HEK293 (cell line): ENCODE data around the gene CAMK2N1.

ENCODE experiments used
- BCL6B ChIP-seq: fragments of 450-650 bp; formaldehyde crosslinking; IDR thresholded peaks from 2 replicates; pipeline ENCODE4 v1.5.1; 2017; ENCODE audit warnings: missing biosample characterization, missing genetic modification characterization
- EGR2 ChIP-seq: fragments of 450-650 bp; formaldehyde crosslinking; IDR thresholded peaks from 2 replicates; pipeline ENCODE4 v1.5.1; 2016; ENCODE audit warnings: low read depth, missing biosample characterization, missing genetic modification characterization
- GLIS2 ChIP-seq: fragments of 450-650 bp; formaldehyde crosslinking; IDR thresholded peaks from 2 replicates; pipeline ENCODE4 v1.5.1; 2016; ENCODE audit warnings: missing biosample characterization, missing genetic modification characterization
- HIC1 ChIP-seq: fragments of 450-650 bp; formaldehyde crosslinking; IDR thresholded peaks from 2 replicates; pipeline ENCODE4 v1.5.1; 2016; ENCODE audit warnings: missing biosample characterization, missing genetic modification characterization
- HOXA7 ChIP-seq: sonication (generic); formaldehyde crosslinking; IDR thresholded peaks from 2 replicates; pipeline ENCODE4 v1.8.1; 2022; ENCODE audit warnings: missing genetic modification reagents, borderline replicate concordance
- PRDM1 ChIP-seq: fragments of 450-650 bp; formaldehyde crosslinking; IDR thresholded peaks from 2 replicates; pipeline ENCODE4; 2016; ENCODE audit warnings: missing biosample characterization, missing genetic modification characterization
- SALL2 ChIP-seq: fragments of 450-650 bp; formaldehyde crosslinking; IDR thresholded peaks from 2 replicates; pipeline ENCODE4 v1.5.0; 2017; ENCODE audit warnings: missing biosample characterization, mild to moderate bottlenecking, missing genetic modification characterization, borderline replicate concordance
- SCRT2 ChIP-seq: fragments of 450-650 bp; formaldehyde crosslinking; IDR thresholded peaks from 2 replicates; pipeline ENCODE4 v1.5.1; 2016; ENCODE audit warnings: missing biosample characterization, missing genetic modification characterization
- YY1 ChIP-seq: fragments of 450-650 bp; formaldehyde crosslinking; IDR thresholded peaks from 2 replicates; pipeline ENCODE4 v1.5.1; 2018; ENCODE audit warnings: missing biosample characterization, missing genetic modification characterization
- ZBTB49 ChIP-seq: fragments of 450-650 bp; formaldehyde crosslinking; IDR thresholded peaks from 2 replicates; pipeline ENCODE4 v1.5.1; 2016; ENCODE audit warnings: missing biosample characterization, missing genetic modification characterization, low read depth
- ZBTB7A ChIP-seq: fragments of 450-650 bp; formaldehyde crosslinking; IDR thresholded peaks from 2 replicates; pipeline ENCODE4 v1.5.1; 2016; ENCODE audit warnings: low read depth, missing biosample characterization, missing genetic modification characterization
- ZIC2 ChIP-seq: fragments of 450-650 bp; formaldehyde crosslinking; IDR thresholded peaks from 2 replicates; pipeline ENCODE4 v1.5.1; 2016; ENCODE audit warnings: missing biosample characterization, missing genetic modification characterization
- ZNF112 ChIP-seq: fragments of 450-650 bp; formaldehyde crosslinking; IDR thresholded peaks from 2 replicates; pipeline ENCODE4 v1.5.0; 2017; ENCODE audit warnings: missing biosample characterization, missing genetic modification characterization
- ZNF133 ChIP-seq: fragments of 450-650 bp; formaldehyde crosslinking; IDR thresholded peaks from 2 replicates; pipeline ENCODE4 v1.5.1; 2016; ENCODE audit warnings: missing biosample characterization, missing genetic modification characterization
- ZNF169 ChIP-seq: fragments of 450-650 bp; formaldehyde crosslinking; IDR thresholded peaks from 2 replicates; pipeline ENCODE4 v1.5.1; 2016; ENCODE audit warnings: missing biosample characterization, missing genetic modification characterization
- ZNF223 ChIP-seq: fragments of 450-650 bp; formaldehyde crosslinking; IDR thresholded peaks from 2 replicates; pipeline ENCODE4 v1.5.1; 2016; ENCODE audit warnings: missing biosample characterization, missing genetic modification characterization
- ZNF239 ChIP-seq: fragments of 450-650 bp; formaldehyde crosslinking; IDR thresholded peaks from 2 replicates; pipeline ENCODE4 v1.5.1; 2016; ENCODE audit warnings: missing biosample characterization, missing genetic modification characterization
- ZNF248 ChIP-seq: fragments of 450-650 bp; formaldehyde crosslinking; IDR thresholded peaks from 2 replicates; pipeline ENCODE4 v1.5.1; 2017; ENCODE audit warnings: missing biosample characterization, missing genetic modification characterization
- ZNF335 ChIP-seq: fragments of 450-650 bp; formaldehyde crosslinking; conservative IDR thresholded peaks from 2 replicates; pipeline ENCODE4 v1.5.1; 2016; ENCODE audit warnings: missing biosample characterization, missing genetic modification characterization
- ZNF341 ChIP-seq: fragments of 450-650 bp; formaldehyde crosslinking; IDR thresholded peaks from 2 replicates; pipeline ENCODE4; 2016; ENCODE audit warnings: low read depth, missing biosample characterization, missing genetic modification characterization
- ZNF37A ChIP-seq: fragments of 450-650 bp; IDR thresholded peaks from 2 replicates; pipeline ENCODE4 v1.5.1; 2018; ENCODE audit warnings: missing biosample characterization, missing genetic modification characterization
- ZNF398 ChIP-seq: fragments of 450-650 bp; formaldehyde crosslinking; IDR thresholded peaks from 2 replicates; pipeline ENCODE4 v1.5.1; 2017; ENCODE audit warnings: missing biosample characterization, missing genetic modification characterization
- ZNF501 ChIP-seq: fragments of 450-650 bp; formaldehyde crosslinking; IDR thresholded peaks from 2 replicates; pipeline ENCODE4 v1.5.1; 2016; ENCODE audit warnings: missing biosample characterization, missing genetic modification characterization
- ZNF701 ChIP-seq: fragments of 450-650 bp; formaldehyde crosslinking; IDR thresholded peaks from 2 replicates; pipeline ENCODE4 v1.5.1; 2016; ENCODE audit warnings: missing biosample characterization, missing genetic modification characterization
- ZNF76 ChIP-seq: fragments of 450-650 bp; formaldehyde crosslinking; IDR thresholded peaks from 2 replicates; pipeline ENCODE4; 2016; ENCODE audit warnings: low read depth, missing biosample characterization, missing genetic modification characterization, borderline replicate concordance
- ZSCAN16 ChIP-seq: fragments of 450-650 bp; formaldehyde crosslinking; IDR thresholded peaks from 2 replicates; pipeline ENCODE4 v1.5.1; 2016; ENCODE audit warnings: missing biosample characterization, missing genetic modification characterization
- TF ChIP-seq, protein P1 (sequence below): fragments of 450-650 bp; formaldehyde crosslinking; IDR thresholded peaks from 2 replicates; pipeline ENCODE4 v1.5.1; 2016; ENCODE audit warnings: missing biosample characterization, missing genetic modification characterization
- TF ChIP-seq, protein P2 (sequence below): fragments of 450-650 bp; formaldehyde crosslinking; IDR thresholded peaks from 2 replicates; pipeline ENCODE4 v1.5.1; 2016; ENCODE audit warnings: missing biosample characterization, missing genetic modification characterization
- TF ChIP-seq, protein P3 (sequence below): IDR thresholded peaks from 2 replicates; pipeline ENCODE4 v1.6.1; 2011; ENCODE audit warnings: mild to moderate bottlenecking, low read depth, low read length, borderline replicate concordance

The CAMK2N1 gene

DNA sequence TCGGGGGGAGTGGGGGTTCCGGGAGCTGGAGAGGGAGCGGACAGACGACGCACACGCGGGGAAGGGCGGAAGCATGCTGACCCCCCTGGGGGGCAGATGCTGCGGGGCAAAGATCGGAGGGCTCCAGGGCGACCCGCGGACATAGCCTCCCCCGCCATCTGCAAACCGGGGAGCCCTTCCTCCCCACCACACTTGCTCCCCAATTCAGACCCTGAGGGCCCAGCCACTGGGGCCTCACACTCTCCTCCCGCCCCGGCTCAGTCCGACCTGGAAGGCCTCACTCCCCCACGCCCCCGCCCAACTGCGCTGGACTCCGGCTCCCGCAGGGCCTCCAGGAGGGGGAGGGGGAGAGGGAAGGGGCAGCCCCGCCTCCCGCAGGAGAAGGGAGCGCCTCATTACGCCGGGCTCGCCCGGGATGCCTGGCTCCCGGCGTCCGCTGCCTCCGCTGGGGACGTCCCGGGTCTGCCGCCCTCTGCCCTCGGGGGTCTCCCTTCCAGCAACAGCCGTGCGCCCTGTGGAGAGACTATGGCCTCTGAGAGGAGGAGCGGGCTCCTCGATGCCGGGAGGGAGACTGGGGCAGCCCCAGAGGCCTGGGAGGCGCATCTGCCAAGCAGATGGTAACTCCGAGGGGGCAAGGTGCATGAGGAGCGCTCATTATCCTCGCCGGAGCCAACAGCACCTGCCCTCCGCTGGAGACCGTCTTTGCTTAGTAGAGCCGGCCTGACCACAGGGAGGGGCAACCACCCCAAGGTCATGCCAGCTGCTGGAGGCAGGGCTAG is 636 bp upstream of the CAMK2N1 start (continued):
- TF ChIP-seq ZBTB49 (tag by site-specific recombination) = no peak
- no peak for TF ChIP-seq SALL2 (tag by site-specific recombination)
- no peak for TF ChIP-seq ZNF248 (tag by site-specific recombination)
- peak; percentile 86 for TF ChIP-seq ZBTB7A
- no peak for TF ChIP-seq ZNF112 (tag by site-specific recombination)
- TF ChIP-seq ZNF239 (tag by site-specific recombination) = no peak
- TF ChIP-seq ZNF223 (tag by site-specific recombination) = no peak
- 0 out of 2 replicates have a peak, but pooled peaks have one; percentile 42 for TF ChIP-seq ZSCAN16
- TF ChIP-seq, protein P1, sequence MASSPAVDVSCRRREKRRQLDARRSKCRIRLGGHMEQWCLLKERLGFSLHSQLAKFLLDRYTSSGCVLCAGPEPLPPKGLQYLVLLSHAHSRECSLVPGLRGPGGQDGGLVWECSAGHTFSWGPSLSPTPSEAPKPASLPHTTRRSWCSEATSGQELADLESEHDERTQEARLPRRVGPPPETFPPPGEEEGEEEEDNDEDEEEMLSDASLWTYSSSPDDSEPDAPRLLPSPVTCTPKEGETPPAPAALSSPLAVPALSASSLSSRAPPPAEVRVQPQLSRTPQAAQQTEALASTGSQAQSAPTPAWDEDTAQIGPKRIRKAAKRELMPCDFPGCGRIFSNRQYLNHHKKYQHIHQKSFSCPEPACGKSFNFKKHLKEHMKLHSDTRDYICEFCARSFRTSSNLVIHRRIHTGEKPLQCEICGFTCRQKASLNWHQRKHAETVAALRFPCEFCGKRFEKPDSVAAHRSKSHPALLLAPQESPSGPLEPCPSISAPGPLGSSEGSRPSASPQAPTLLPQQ (tag by site-specific recombination) = no peak; the same call in 1 of the 2 replicates
- no peak for TF ChIP-seq PRDM1 (tag by site-specific recombination)
- no peak for TF ChIP-seq ZNF701 (tag by site-specific recombination)
- TF ChIP-seq ZNF169 (tag by site-specific recombination) = no peak
- TF ChIP-seq ZNF76 (tag by site-specific recombination) = no peak; the same call in 1 of the 2 replicates
- peak; percentile 52; the same call in 1 of the 2 replicates for TF ChIP-seq YY1
- TF ChIP-seq, protein P2, sequence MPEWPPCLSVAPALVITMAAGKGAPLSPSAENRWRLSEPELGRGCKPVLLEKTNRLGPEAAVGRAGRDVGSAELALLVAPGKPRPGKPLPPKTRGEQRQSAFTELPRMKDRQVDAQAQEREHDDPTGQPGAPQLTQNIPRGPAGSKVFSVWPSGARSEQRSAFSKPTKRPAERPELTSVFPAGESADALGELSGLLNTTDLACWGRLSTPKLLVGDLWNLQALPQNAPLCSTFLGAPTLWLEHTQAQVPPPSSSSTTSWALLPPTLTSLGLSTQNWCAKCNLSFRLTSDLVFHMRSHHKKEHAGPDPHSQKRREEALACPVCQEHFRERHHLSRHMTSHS (tag by site-specific recombination) = no peak
- peak; percentile 91 for TF ChIP-seq ZIC2
- TF ChIP-seq HOXA7 (CRISPR knock-in tag) = no peak
- peak; percentile 45 for TF ChIP-seq ZNF501
- TF ChIP-seq, protein P3, sequence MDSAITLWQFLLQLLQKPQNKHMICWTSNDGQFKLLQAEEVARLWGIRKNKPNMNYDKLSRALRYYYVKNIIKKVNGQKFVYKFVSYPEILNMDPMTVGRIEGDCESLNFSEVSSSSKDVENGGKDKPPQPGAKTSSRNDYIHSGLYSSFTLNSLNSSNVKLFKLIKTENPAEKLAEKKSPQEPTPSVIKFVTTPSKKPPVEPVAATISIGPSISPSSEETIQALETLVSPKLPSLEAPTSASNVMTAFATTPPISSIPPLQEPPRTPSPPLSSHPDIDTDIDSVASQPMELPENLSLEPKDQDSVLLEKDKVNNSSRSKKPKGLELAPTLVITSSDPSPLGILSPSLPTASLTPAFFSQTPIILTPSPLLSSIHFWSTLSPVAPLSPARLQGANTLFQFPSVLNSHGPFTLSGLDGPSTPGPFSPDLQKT = no peak
- no peak for TF ChIP-seq SCRT2 (tag by site-specific recombination)
- TF ChIP-seq EGR2 (tag by site-specific recombination) = peak; percentile 79
- TF ChIP-seq BCL6B (tag by site-specific recombination) = no peak
- peak; percentile 92 for TF ChIP-seq ZNF398
- TF ChIP-seq ZNF341 (tag by site-specific recombination) = no peak; the same call in 1 of the 2 replicates
- TF ChIP-seq ZNF133 = no peak
- peak; percentile 95 for TF ChIP-seq GLIS2 (tag by site-specific recombination)
- TF ChIP-seq ZNF335 = peak; percentile 92
- TF ChIP-seq HIC1 (tag by site-specific recombination) = 0 out of 2 replicates have a peak, but pooled peaks have one; percentile 12
- no peak for TF ChIP-seq ZNF37A
